K562 (cell line): ENCODE data around the gene COX10. TPM values are rescaled to one million over a fixed set of nuclear protein-coding genes. Genes with fewer than 3 reads are reported as not detected.

Experiments
- ATAC-seq: fragments of 200-7000 bp; cut with Tn5 transposase; 3 replicates; pipeline ENCODE4 v1.9.1; 2020; ENCODE audit warnings: moderate library complexity
- BruUV-seq: library from RNA; stranded (reverse); fragments of 400-500 nt; replicated peaks from 2 replicates; lab custom pipeline; 2021; lab: Mats Ljungman, UMichigan
- CTCF ChIA-PET: fragments of 300-600 bp; formaldehyde crosslinking; extraction: SDS; loops from one replicate; lab custom pipeline; 2021; ENCODE audit warnings: low intra/inter-chr PET ratio; lab: Yijun Ruan, JAX
- POLR2A ChIA-PET: fragments of 300-600, 350-650 bp; sonication (Branson Sonifier 250); formaldehyde crosslinking; extraction: SDS; loops from one replicate; lab custom pipeline; 2021; ENCODE audit warnings: antibody characterized with exemption, inconsistent platforms; lab: Yijun Ruan, JAX
- DNase-seq, 4 experiments: peaks; one replicate each; pipeline versions ENCODE4 v3.0.0 to v3.0.0-alpha.2; 2011 to 2018; ENCODE audit warnings: low spot score in 3 of 4, mixed read lengths in 3 of 4; ENCODE audit errors: extremely low read depth in 1 of 4
- FAIRE-seq: peaks from 2 replicates; lab custom pipeline; 2011; peaks lifted over from hg19 to GRCh38; lab: Jason Lieb, UNC
- H2AFZ ChIP-seq: 2 replicates; pipeline ENCODE4 v1.6.0; 2011; ENCODE audit warnings: low read depth, low read length, control low read depth, inconsistent platforms
- H3K27ac ChIP-seq: fragments of 200-600 bp; 3 replicates; pipeline ENCODE4 v1.8.0; 2011; ENCODE audit warnings: low read depth, mild to moderate bottlenecking, control low read depth, inconsistent platforms, low read length, moderate library complexity, mixed read lengths; ENCODE audit errors: extremely low read depth
- H3K27me3 ChIP-seq, 2 experiments: fragments of 300-600 bp in 1 of 2; 2 replicates in 1 of 2; 3 replicates in 1 of 2; pipeline versions ENCODE4 v1.6.0 to v1.8.0; 2011; ENCODE audit warnings: inconsistent platforms in 2 of 2, low read length in 2 of 2, mild to moderate bottlenecking in 1 of 2, mixed read lengths in 1 of 2, moderate library complexity in 1 of 2; ENCODE audit not compliant: control insufficient read depth in 2 of 2, insufficient read depth in 2 of 2
- H3K36me3 ChIP-seq: fragments of 300-600 bp; 3 replicates; pipeline ENCODE4 v1.8.0; 2011; ENCODE audit warnings: mild to moderate bottlenecking, low read length, inconsistent platforms; ENCODE audit not compliant: control insufficient read depth, insufficient read depth
- H3K4me1 ChIP-seq, 2 experiments: fragments of 200-600 bp in 1 of 2; replicated peaks in 1 of 2; 2 replicates in 1 of 2; 3 replicates in 1 of 2; pipeline versions ENCODE4 v1.5.1 to v1.8.0; 2011; ENCODE audit warnings: inconsistent platforms in 2 of 2, low read length in 2 of 2, mild to moderate bottlenecking in 1 of 2, mixed read lengths in 1 of 2, moderate library complexity in 1 of 2; ENCODE audit not compliant: control insufficient read depth in 2 of 2, insufficient read depth in 2 of 2
- H3K4me2 ChIP-seq: 2 replicates; pipeline ENCODE4 v1.6.1; 2011; ENCODE audit warnings: low read length, control low read depth, inconsistent platforms, mixed read lengths; ENCODE audit not compliant: insufficient read depth
- H3K4me3 ChIP-seq: fragments of 200-600 bp; sonication (generic), shearing (Covaris generic); 2 replicates; pipeline ENCODE4 v1.5.1; 2016; ENCODE audit warnings: control low read depth, inconsistent platforms
- H3K79me2 ChIP-seq: fragments of 200-600 bp; 3 replicates; pipeline ENCODE4 v1.8.0; 2011; ENCODE audit warnings: low read length, inconsistent platforms; ENCODE audit not compliant: control insufficient read depth, insufficient read depth
- H3K9ac ChIP-seq, 2 experiments: 2 replicates each; pipeline versions ENCODE4 v1.6.0 to v1.6.1; 2011; ENCODE audit warnings: low read depth in 2 of 2, low read length in 2 of 2, control low read depth in 1 of 2, inconsistent platforms in 1 of 2, mild to moderate bottlenecking in 1 of 2, mixed read lengths in 1 of 2; ENCODE audit not compliant: insufficient read depth in 1 of 2
- H3K9me1 ChIP-seq: one replicate; pipeline ENCODE4 v1.6.0; 2011; ENCODE audit warnings: inconsistent platforms, mild to moderate bottlenecking, low read length, moderate library complexity; ENCODE audit not compliant: control insufficient read depth, insufficient read depth
- H3K9me3 ChIP-seq: replicated peaks from 2 replicates; pipeline ENCODE4 v1.5.1; 2011; ENCODE audit warnings: low read depth, low read length, inconsistent platforms; ENCODE audit not compliant: control insufficient read depth, insufficient read depth
- H4K20me1 ChIP-seq: replicated peaks from 2 replicates; pipeline ENCODE4 v1.6.1; 2011; ENCODE audit warnings: low read length, inconsistent platforms, mixed read lengths; ENCODE audit not compliant: control insufficient read depth, insufficient read depth
- CCAR2 ChIP-seq: fragments of 200-400 bp; formaldehyde crosslinking; IDR thresholded peaks from 2 replicates; pipeline ENCODE4 v1.6.1; 2017; ENCODE audit warnings: mild to moderate bottlenecking, low read depth, low read length
- MYNN ChIP-seq, 2 experiments: sonication (generic); formaldehyde crosslinking in 1 of 2; IDR thresholded peaks; 2 replicates each; pipeline versions ENCODE4 v1.5.0 to v1.6.1; 2016 to 2020; ENCODE audit warnings: antibody characterized with exemption in 1 of 2, missing genetic modification reagents in 1 of 2
- REST ChIP-seq, 2 experiments: fragments of 450-650 bp; formaldehyde crosslinking in 1 of 2; IDR thresholded peaks; 2 replicates each; pipeline versions ENCODE4 v1.4.0 to v1.6.1; 2014 to 2020; ENCODE audit warnings: mild to moderate bottlenecking in 2 of 2, borderline replicate concordance in 1 of 2, low read depth in 1 of 2
- SNIP1 ChIP-seq: fragments of 450-650 bp; IDR thresholded peaks from 2 replicates; pipeline ENCODE4 v1.7.1; 2017; ENCODE audit warnings: low read depth, mild to moderate bottlenecking
- ZBTB17 ChIP-seq: fragments of 450-650 bp; formaldehyde crosslinking; IDR thresholded peaks from 2 replicates; pipeline ENCODE4 v1.4.0; 2020; ENCODE audit warnings: mild to moderate bottlenecking
- ZC3H8 ChIP-seq: fragments of 450-650 bp; IDR thresholded peaks from 2 replicates; pipeline ENCODE4 v1.6.1; 2017
- ZNF175 ChIP-seq: fragments of 200-800 bp; sonication (Bioruptor generic); IDR thresholded peaks from 2 replicates; pipeline ENCODE4 v1.6.1; 2016; ENCODE audit warnings: low read depth, mild to moderate bottlenecking, missing genetic modification characterization, missing compliant biosample characterization
- ZNF408 ChIP-seq: fragments of 250-450 bp; sonication (Bioruptor Pico); IDR thresholded peaks from 2 replicates; pipeline ENCODE4 v1.4.0; 2020; ENCODE audit warnings: low read depth, mild to moderate bottlenecking, moderate library complexity
- WGBS: fragments of 100-300 bp; shearing (Covaris generic); methylation state at CpG from one replicate; pipeline ENCODE4 v1.1.6; 2016; ENCODE audit warnings: low coverage, mixed read lengths; ENCODE audit not compliant: insufficient coverage; ENCODE audit errors: missing lambda C conversion rate; 5-methylcytosine and 5-hydroxymethylcytosine counted together
- in situ Hi-C: fragments of 300-500 bp; cut with MboI; formaldehyde crosslinking; loops from 4 replicates; pipeline ENCODE4 v1.15.0; 2018; ENCODE audit warnings: inconsistent platforms, mixed read lengths
- intact Hi-C: fragments of 100-400 bp; cut with micrococcal nuclease; formaldehyde crosslinking; loops from 2 replicates; pipeline ENCODE4 v1.14.2; 2022
- polyA plus RNA-seq, 8 experiments: library from polyadenylated mRNA; depleted of rRNA in 4 of 8; stranded (reverse) in 5 of 8; unstranded in 3 of 8; fragments of >200 nt; fragmentation: Nextera tagmentation in 2 of 8; fragmentation: Illumina TruSeq in 1 of 8; extraction: Ambion mirVana in 2 of 8; extraction: Trizol in 1 of 8; gene quantifications; 2 replicates each; pipeline versions ENCODE4 v1.2.1 to v1.2.3, GENCODE V29; 2011 to 2014; ENCODE audit warnings: inconsistent platforms in 1 of 8, missing spikeins in 1 of 8
- total RNA-seq, 7 experiments: library from RNA; depleted of rRNA in 6 of 7; stranded (reverse); fragments of >200 nt in 6 of 7; fragmentation: Illumina TruSeq in 2 of 7; extraction: Trizol in 2 of 7; gene quantifications; 2 replicates each; pipeline versions ENCODE4 v1.2.1 to v1.2.3, GENCODE V29; 2011 to 2021; ENCODE audit warnings: low replicate concordance in 1 of 7

The COX10 gene
- total and polyA plus RNA-seq, 9 of the 15 experiments (the other 6 are each of a cell fraction or from before 2014, with no cell fraction given), result 10.3 to 26.4 (median 17.8) TPM

- Histone ChIP-seq H3K27me3 (no peaks in the 10 kb centered on the region), H3K9ac (no peak overlapping the region), H3K4me1 (no peaks in the 10 kb centered on the region), H3K4me3 (no peak overlapping the region), H3K79me2 (no peaks in the 10 kb centered on the region), H3K9me1 (no peaks in the 10 kb centered on the region), H4K20me1 (no peaks in the 10 kb centered on the region; the same call in 1 of the 2 replicates), H3K4me2 (no peak overlapping the region), H3K9me3 (no peaks in the 10 kb centered on the region), H3K27ac (no peak overlapping the region), H3K36me3 (no peaks in the 10 kb centered on the region), H2AFZ (no peak overlapping the region)
- intact Hi-C loops (no loop called here), in situ Hi-C loops (no loop called here)
- BruUV-seq, result no TSS peak
- ATAC-seq (no peak), FAIRE-seq (no peak), DNase-seq (no peak)
- TF ChIP-seq ZNF175 (CRISPR knock-in tag) (no peak), SNIP1 (no peak), ZC3H8 (no peak), REST (IDR thresholded peaks at IDR 0.05; ENCODE audit: borderline replicate concordance) (no peak), REST (CRISPR knock-in tag; IDR thresholded peaks at IDR 0.05; ENCODE audit: low read depth) (no peak), MYNN (IDR thresholded peaks at IDR 0.05) (no peak), MYNN (CRISPR knock-in tag; IDR thresholded peaks at IDR 0.05) (no peak), CCAR2 (no peak), ZBTB17 (no peak), ZNF408 (no peak)
- ChIA-PET POLR2A (no interaction called here), CTCF (no interaction called here)
- WGBS, result 61% methylated on average over 3 of the region's 4 CpGs
Measured at GRCh38 chr17:14135906-14136590, 66.7 kb downstream of the COX10 start.
